KMS-11 (cell line): Measurements from ENCODE around the gene EPS8.

ENCODE experiments used
- H2AFZ ChIP-seq: fragments of 200-600 bp; sonication (generic); 2 replicates; pipeline ENCODE4 v1.6.1; 2016; ENCODE audit warnings: antibody characterized with exemption, mixed run types, low read depth
- H3K27ac ChIP-seq: fragments of 200-600 bp; sonication (generic); 2 replicates; pipeline ENCODE4 v1.6.1; 2016; ENCODE audit warnings: mild to moderate bottlenecking, mixed run types
- H3K27me3 ChIP-seq: fragments of 200-600 bp; sonication (generic); 2 replicates; pipeline ENCODE4 v1.6.1; 2017; ENCODE audit warnings: mild to moderate bottlenecking, low read depth, mixed run types, moderate library complexity; ENCODE audit not compliant: insufficient read depth
- H3K36me3 ChIP-seq: fragments of 200-600 bp; sonication (generic); 2 replicates; pipeline ENCODE4 v1.6.1; 2017; ENCODE audit warnings: mild to moderate bottlenecking, mixed run types; ENCODE audit not compliant: insufficient read depth
- H3K4me1 ChIP-seq: fragments of 200-600 bp; sonication (generic); 2 replicates; pipeline ENCODE4 v1.6.1; 2016; ENCODE audit warnings: mild to moderate bottlenecking, low read depth, mixed run types; ENCODE audit not compliant: poor library complexity, severe bottlenecking
- H3K4me2 ChIP-seq: fragments of 200-600 bp; sonication (generic); 2 replicates; pipeline ENCODE4 v1.7.0; 2016; ENCODE audit warnings: mild to moderate bottlenecking, mixed run types
- H3K4me3 ChIP-seq: fragments of 200-600 bp; sonication (generic); IDR thresholded peaks from 2 replicates; pipeline ENCODE4 v1.6.1; 2017; ENCODE audit warnings: low read depth, low read length, mixed read lengths; ENCODE audit not compliant: insufficient read depth
- H3K79me2 ChIP-seq: fragments of 200-600 bp; sonication (generic); 2 replicates; pipeline ENCODE4 v1.6.1; 2016; ENCODE audit warnings: low read depth, mixed run types; ENCODE audit not compliant: insufficient read depth
- H3K9ac ChIP-seq: fragments of 200-600 bp; sonication (generic); 2 replicates; pipeline ENCODE4 v1.6.1; 2016; ENCODE audit warnings: mild to moderate bottlenecking, mixed run types
- H4K20me1 ChIP-seq: fragments of 200-600 bp; sonication (generic); 2 replicates; pipeline ENCODE4 v1.6.1; 2016; ENCODE audit warnings: mild to moderate bottlenecking, mixed run types; ENCODE audit not compliant: insufficient read depth
- TF ChIP-seq, protein P1 (sequence below): fragments of 200-600 bp; sonication (generic); conservative IDR thresholded peaks from 2 replicates; pipeline ENCODE4 v1.6.1; 2017; ENCODE audit warnings: low read depth, mild to moderate bottlenecking, antibody characterized with exemption, low read length, moderate library complexity, mixed read lengths

EPS8 gene

DNA sequence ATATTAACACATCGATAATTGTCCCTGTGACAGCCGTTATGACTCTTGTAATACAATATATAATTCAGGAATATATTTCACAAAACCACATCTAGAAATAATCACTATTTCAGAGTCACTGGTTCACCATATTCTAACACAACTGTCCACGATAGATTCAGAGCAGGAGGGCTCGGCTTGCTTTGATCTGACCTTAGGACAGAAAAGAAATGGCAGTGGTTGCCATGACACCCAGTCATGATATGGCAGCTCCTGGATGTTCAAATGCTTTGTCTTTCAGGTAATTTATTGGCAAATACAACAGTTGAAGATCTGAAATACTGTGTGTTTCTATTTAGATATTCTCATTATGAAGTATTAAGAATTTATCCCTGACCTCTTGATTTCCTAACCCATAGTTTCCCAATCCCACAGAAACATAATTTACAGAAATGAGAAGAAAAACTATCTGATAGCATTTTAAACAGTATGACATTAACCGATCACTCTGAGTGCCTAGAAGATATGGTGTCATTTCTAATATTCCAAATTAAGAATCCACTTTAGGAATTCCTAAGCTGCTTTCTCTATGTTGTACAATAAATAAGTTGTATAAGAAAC, 116.4 kb downstream of the EPS8 start:
- Histone ChIP-seq H3K9ac (no peak overlapping the region), H3K79me2 (no peaks in the 10 kb centered on the region), H4K20me1 (no peaks in the 10 kb centered on the region), H3K36me3 (no peaks in the 10 kb centered on the region), H2AFZ (no peak overlapping the region), H3K27me3 (no peaks in the 10 kb centered on the region), H3K27ac (no peak overlapping the region), H3K4me1 (no peaks in the 10 kb centered on the region), H3K4me3 (no peak overlapping the region), H3K4me2 (no peak overlapping the region)
- TF ChIP-seq, protein P1, sequence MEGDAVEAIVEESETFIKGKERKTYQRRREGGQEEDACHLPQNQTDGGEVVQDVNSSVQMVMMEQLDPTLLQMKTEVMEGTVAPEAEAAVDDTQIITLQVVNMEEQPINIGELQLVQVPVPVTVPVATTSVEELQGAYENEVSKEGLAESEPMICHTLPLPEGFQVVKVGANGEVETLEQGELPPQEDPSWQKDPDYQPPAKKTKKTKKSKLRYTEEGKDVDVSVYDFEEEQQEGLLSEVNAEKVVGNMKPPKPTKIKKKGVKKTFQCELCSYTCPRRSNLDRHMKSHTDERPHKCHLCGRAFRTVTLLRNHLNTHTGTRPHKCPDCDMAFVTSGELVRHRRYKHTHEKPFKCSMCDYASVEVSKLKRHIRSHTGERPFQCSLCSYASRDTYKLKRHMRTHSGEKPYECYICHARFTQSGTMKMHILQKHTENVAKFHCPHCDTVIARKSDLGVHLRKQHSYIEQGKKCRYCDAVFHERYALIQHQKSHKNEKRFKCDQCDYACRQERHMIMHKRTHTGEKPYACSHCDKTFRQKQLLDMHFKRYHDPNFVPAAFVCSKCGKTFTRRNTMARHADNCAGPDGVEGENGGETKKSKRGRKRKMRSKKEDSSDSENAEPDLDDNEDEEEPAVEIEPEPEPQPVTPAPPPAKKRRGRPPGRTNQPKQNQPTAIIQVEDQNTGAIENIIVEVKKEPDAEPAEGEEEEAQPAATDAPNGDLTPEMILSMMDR, result no peak

DNA sequence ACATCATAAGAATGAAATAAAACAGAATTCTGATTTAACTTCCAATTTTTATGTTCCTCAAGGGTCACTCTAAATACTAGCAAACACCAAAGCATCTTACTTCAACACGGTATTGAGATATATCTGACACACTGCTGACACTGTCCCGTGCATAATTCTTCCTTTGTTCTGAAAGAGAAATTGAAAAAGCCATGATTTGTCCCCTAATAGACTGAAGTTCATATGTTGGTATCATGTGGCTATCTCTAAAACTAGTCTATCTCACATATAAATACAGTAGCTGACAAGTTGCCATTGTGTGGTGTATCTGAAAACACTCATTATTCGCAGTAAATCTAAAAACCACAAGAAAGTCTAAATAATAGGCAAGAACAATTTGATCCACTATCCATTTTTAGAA, 118.4 kb downstream of the EPS8 start:
- no peak overlapping the region for H3K4me2 ChIP-seq
- no peak overlapping the region for H3K27ac ChIP-seq
- H3K36me3 ChIP-seq, result no peaks in the 10 kb centered on the region
- H3K4me1 ChIP-seq, result no peaks in the 10 kb centered on the region
- no peaks in the 10 kb centered on the region for H3K79me2 ChIP-seq
- TF ChIP-seq, protein P1, result no peak
- H3K9ac ChIP-seq, result no peak overlapping the region
- no peak overlapping the region for H3K4me3 ChIP-seq
- no peak overlapping the region for H2AFZ ChIP-seq
- H3K27me3 ChIP-seq, result no peaks in the 10 kb centered on the region
- H4K20me1 ChIP-seq, result no peaks in the 10 kb centered on the region

DNA sequence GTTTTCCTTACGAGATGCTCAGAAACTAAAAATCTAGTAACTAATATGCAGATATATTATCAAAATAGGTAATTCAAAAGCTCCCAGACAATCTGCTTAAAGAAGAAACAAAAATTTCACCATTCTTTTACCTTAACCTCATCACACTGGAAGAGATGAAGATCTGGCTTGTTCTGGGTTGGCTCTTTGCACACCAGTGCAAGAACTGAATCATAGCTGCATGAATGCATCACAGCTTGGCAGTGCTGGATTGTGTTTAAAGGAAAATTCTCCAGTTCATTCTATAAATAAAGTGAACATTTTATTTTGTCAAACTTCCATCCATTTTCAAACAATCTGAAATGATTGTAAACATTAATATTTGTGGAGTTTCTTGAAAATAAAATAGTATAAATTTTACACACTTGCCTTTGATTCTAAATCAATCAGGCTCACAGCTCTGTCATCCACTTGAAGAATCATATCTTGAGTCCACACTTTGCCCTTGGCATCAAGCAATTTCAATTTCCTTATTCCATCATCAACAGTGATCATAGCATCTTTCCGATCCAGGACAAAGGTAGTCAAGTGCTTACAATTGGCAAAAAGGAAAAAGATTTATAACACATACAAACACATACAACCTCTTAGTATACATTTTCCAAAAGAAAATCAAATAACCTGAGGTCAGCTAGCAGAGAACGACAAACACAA, 119.8 kb downstream of the EPS8 start:
- Histone ChIP-seq H3K27me3 (no peaks in the 10 kb centered on the region), H4K20me1 (no peaks in the 10 kb centered on the region), H3K79me2 (no peaks in the 10 kb centered on the region), H3K27ac (no peak overlapping the region), H3K36me3 (no peaks in the 10 kb centered on the region), H3K4me3 (no peak overlapping the region), H3K9ac (no peak overlapping the region), H3K4me2 (no peak overlapping the region), H3K4me1 (no peaks in the 10 kb centered on the region), H2AFZ (no peak overlapping the region)
- TF ChIP-seq, protein P1, result no peak

DNA sequence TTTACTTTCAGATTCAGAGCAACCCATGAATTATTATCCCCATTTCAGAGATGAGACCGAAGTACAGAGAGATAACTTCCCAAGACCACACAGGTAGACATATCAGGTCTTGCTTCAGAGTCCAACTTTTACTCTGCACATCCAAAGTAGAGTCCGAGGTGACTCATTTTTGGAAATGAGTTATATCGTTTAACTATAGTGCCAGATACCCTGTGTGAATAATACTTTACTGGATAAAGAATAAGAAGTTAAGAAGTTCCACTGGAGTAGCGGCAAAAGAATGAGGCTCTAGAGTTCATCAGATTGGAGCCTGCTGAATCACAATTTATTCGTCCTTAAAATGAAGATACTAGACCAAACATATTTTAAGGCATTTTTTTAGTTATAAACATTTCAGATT, 124.7 kb downstream of the EPS8 start:
- TF ChIP-seq, protein P1, result no peak
- no peaks in the 10 kb centered on the region for H4K20me1 ChIP-seq
- H3K4me3 ChIP-seq, result no peak overlapping the region
- H3K36me3 ChIP-seq, result no peaks in the 10 kb centered on the region
- H2AFZ ChIP-seq, result no peak overlapping the region
- no peak overlapping the region for H3K9ac ChIP-seq
- H3K27ac ChIP-seq, result no peak overlapping the region
- no peak overlapping the region for H3K4me2 ChIP-seq
- H3K4me1 ChIP-seq, result no peaks in the 10 kb centered on the region
- no peaks in the 10 kb centered on the region for H3K79me2 ChIP-seq
- no peaks in the 10 kb centered on the region for H3K27me3 ChIP-seq
